Measurements from ENCODE around the gene SBNO2. TPM values are rescaled to one million over a fixed set of nuclear protein-coding genes. Genes with fewer than 3 reads are reported as not detected.

SBNO2 gene
- total and polyA plus RNA-seq, 8 donors, result 16.3 to 74.7 (median 42.7) TPM

GRCh38 chr19:1134431-1134830, 39.6 kb downstream of the SBNO2 start:
- Histone ChIP-seq H3K27me3 (no peaks in the 10 kb centered on the region), H3K9me3 (no peaks in the 10 kb centered on the region), H3K36me3 (peaks cover 6 to 42% (median 21%) of the 10 kb centered on the region in 4 donors), H3K4me3 (peak overlapping the region in 1 of 4 donors; percentile 72), H3K4me1 (peaks cover 54 to 68% (median 61%) of the 10 kb centered on the region in 4 donors), H3K27ac (peak overlapping the region in 3 of 5 donors; percentile 90 to 98 (median 92))
- WGBS, 5 donors, result 86 to 96% (median 94%) methylated on average over 11 of the region's 11 CpGs
- no peak for DNase-seq
- intact Hi-C loops (cut with DNase I; ENCODE audit: low total_unique reads), result no loop called here
- no peak for TF ChIP-seq CTCF (IDR thresholded peaks at IDR 0.05)
- no peak for TF ChIP-seq EP300 (IDR thresholded peaks at IDR 0.05)
- TF ChIP-seq POLR2AphosphoS5 (IDR thresholded peaks at IDR 0.05), result no peak
- TF ChIP-seq POLR2A (IDR thresholded peaks at IDR 0.05), result no peak

DNA sequence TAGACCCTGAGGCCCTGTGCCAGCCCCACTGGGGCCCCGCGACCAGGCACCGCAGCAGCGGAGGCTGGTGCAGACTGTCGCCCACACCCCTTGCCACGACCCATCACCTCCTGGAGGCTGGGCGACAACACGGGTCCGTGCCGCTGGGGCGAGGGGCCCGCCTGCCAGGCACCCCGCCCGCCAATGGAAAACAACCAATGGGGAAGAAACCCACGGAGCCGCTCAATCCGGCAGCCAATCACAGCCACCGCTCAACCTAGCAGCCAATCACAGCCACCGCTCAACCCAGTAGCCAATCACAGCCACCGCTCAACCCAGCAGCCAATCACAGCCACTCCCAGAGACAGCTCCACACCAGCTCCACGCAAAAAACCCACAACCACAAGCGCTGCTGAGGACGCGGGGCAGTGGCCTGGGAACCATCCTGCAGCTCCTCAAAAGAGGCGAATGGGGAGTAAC, 40.6 kb downstream of the SBNO2 start:
- intact Hi-C loops (cut with DNase I; ENCODE audit: low total_unique reads), result no loop called here

GRCh38 chr19:1132552-1133383, 41.3 kb downstream of the SBNO2 start:
- no peaks in the 10 kb centered on the region for H3K27me3 ChIP-seq
- H3K36me3 ChIP-seq, result peaks cover 4 to 44% (median 20%) of the 10 kb centered on the region in 4 donors
- 45 to 67% (median 64%) methylated on average over 28 to 48 of the region's 48 CpGs for WGBS, 5 donors
- DNase-seq, result no peak
- intact Hi-C loops (cut with DNase I; ENCODE audit: low total_unique reads), result no loop called here
- TF ChIP-seq POLR2AphosphoS5 (IDR thresholded peaks at IDR 0.05) (no peak), POLR2A (IDR thresholded peaks at IDR 0.05) (no peak), EP300 (IDR thresholded peaks at IDR 0.05) (no peak), CTCF (IDR thresholded peaks at IDR 0.05) (no peak)
- H3K27ac ChIP-seq, result peak overlapping the region; percentile 84 to 98 (median 92)
- peaks cover 54 to 85% (median 64%) of the 10 kb centered on the region in 4 donors for H3K4me1 ChIP-seq
- H3K9me3 ChIP-seq, result no peaks in the 10 kb centered on the region
- H3K4me3 ChIP-seq, result peak overlapping the region; percentile 56 to 77 (median 67)

More for the DNA sequence above, 40.6 kb downstream of the SBNO2 start:
- 79 to 95% (median 86%) methylated on average over 8 to 25 of the region's 25 CpGs for WGBS, 5 donors
- peaks cover 54 to 77% (median 64%) of the 10 kb centered on the region in 4 donors for H3K4me1 ChIP-seq
- peak overlapping the region; percentile 84 to 98 (median 92) for H3K27ac ChIP-seq
- peak overlapping the region; percentile 56 to 77 (median 67) for H3K4me3 ChIP-seq
- TF ChIP-seq POLR2A (IDR thresholded peaks at IDR 0.05) (no peak), POLR2AphosphoS5 (IDR thresholded peaks at IDR 0.05) (peak in 2 of 3 donors; percentile 37 to 39)
- peak in 1 of 2 donors; percentile 56 for DNase-seq
- H3K9me3 ChIP-seq, result no peaks in the 10 kb centered on the region
- no peaks in the 10 kb centered on the region for H3K27me3 ChIP-seq
- H3K36me3 ChIP-seq, result peaks cover 3 to 42% (median 18%) of the 10 kb centered on the region in 4 donors

DNA sequence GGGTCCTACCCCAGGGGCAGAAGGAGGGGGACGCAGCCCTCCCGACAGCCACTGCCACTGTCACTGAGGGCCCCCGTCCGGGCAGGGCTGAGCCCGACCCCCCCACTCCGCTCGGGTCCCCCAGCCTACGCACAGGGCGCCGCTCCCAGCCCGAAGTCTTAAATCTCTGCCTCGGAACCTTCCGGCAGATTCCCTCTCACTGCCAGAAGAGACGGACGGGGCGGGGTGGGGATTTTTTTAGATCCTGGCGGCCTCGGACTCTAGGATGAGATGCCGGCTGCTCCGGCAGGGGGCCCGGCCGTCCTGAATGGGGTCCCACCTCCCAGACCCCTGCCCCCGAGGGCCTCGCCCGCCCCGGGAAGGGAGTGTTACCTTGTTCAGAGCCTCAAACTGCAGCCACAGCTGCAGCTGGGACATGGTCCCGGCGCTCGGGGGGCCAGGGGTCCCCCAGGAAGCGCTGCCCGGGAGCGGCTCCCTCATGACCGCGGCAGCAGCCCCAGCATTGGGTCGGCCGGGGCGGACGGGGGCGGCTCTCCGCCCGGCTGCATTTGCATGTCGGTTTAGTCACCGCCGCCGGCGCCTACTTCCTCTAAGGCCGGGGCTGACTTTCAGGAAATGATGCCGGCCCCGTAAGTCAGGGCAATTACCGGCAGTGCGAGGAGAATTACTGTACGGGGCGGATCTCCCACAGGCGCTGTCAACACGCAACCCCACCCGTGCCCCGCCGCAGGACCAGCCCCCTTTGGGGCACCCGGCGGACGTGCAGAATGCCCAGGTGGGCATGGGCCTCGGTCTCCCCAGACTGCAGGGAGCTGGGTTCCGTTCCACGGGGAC, 42.1 kb downstream of the SBNO2 start:
- H3K9me3 ChIP-seq, result no peaks in the 10 kb centered on the region
- 1 to 6% (median 4%) methylated on average over 24 to 64 of the region's 64 CpGs for whole genome bisulfite sequencing, 5 donors

More for the DNA sequence above, 42.1 kb downstream of the SBNO2 start:
- Histone ChIP-seq H3K27me3 (no peaks in the 10 kb centered on the region), H3K27ac (peak overlapping the region; percentile 84 to 98 (median 92)), H3K4me1 (peaks cover 54 to 92% (median 68%) of the 10 kb centered on the region in 4 donors), H3K4me3 (peak overlapping the region; percentile 56 to 77 (median 67)), H3K36me3 (peaks cover 13 to 52% (median 28%) of the 10 kb centered on the region in 4 donors)
- intact Hi-C loops (cut with DNase I; ENCODE audit: low total_unique reads), result no loop called here
- TF ChIP-seq POLR2A (IDR thresholded peaks at IDR 0.05), result no peak
- TF ChIP-seq POLR2AphosphoS5 (IDR thresholded peaks at IDR 0.05), result peak; percentile 39 to 92 (median 81)
- TF ChIP-seq EP300 (IDR thresholded peaks at IDR 0.05), result peak; percentile 93
- no peak for TF ChIP-seq CTCF (IDR thresholded peaks at IDR 0.05)
- DNase-seq, result peak; percentile 92 to 95

Measured in stomach (tissue), 9 donors.